Measurements from ENCODE around the gene ZFAND2A. TPM values are rescaled to one million over a fixed set of nuclear protein-coding genes. Genes with fewer than 3 reads are reported as not detected.

The ZFAND2A gene
- total and polyA plus RNA-seq, 2 experiments from 2014 or later: 15.3 to 29.2 TPM

GRCh38 chr7:1124816-1125602 is 35.0 kb downstream of the ZFAND2A start:
- TF ChIP-seq, protein P1, sequence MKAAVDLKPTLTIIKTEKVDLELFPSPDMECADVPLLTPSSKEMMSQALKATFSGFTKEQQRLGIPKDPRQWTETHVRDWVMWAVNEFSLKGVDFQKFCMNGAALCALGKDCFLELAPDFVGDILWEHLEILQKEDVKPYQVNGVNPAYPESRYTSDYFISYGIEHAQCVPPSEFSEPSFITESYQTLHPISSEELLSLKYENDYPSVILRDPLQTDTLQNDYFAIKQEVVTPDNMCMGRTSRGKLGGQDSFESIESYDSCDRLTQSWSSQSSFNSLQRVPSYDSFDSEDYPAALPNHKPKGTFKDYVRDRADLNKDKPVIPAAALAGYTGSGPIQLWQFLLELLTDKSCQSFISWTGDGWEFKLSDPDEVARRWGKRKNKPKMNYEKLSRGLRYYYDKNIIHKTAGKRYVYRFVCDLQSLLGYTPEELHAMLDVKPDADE (IDR thresholded peaks at IDR 0.05): no peak
- TF ChIP-seq ZNF462 (CRISPR knock-in tag; IDR thresholded peaks at IDR 0.05) (no peak), STAT1 (IDR thresholded peaks at IDR 0.05; ENCODE audit: unreplicated experiment) (no peak), EZH2 (IDR thresholded peaks at IDR 0.05; ENCODE audit: low read depth, unreplicated experiment) (no peak), ZNF114 (CRISPR knock-in tag; IDR thresholded peaks at IDR 0.05) (no peak), EZH2phosphoT487 (IDR thresholded peaks at IDR 0.05; ENCODE audit: unreplicated experiment) (no peak), CTCF (conservative IDR thresholded peaks at IDR 0.05; ENCODE audit: low read depth in 2 of 2) (no peak), POLR2AphosphoS5 (IDR thresholded peaks at IDR 0.05; ENCODE audit: low read depth) (no peak), ZNF331 (CRISPR knock-in tag; IDR thresholded peaks at IDR 0.05; ENCODE audit: low read depth) (no peak), NANOG (IDR thresholded peaks at IDR 0.05; ENCODE audit: borderline replicate concordance) (no peak), CREB1 (CRISPR knock-in tag; IDR thresholded peaks at IDR 0.05; ENCODE audit: low read depth) (no peak), REST (IDR thresholded peaks at IDR 0.05; ENCODE audit: unreplicated experiment) (no peak), JUNB (IDR thresholded peaks at IDR 0.05; ENCODE audit: unreplicated experiment) (no peak)
- no peak overlapping the region for H3K4me3 Mint-ChIP-seq
- no peak overlapping the region for H3K4me3 ChIP-seq
- H3K27me3 Mint-ChIP-seq (ENCODE audit: insufficient read depth, low read depth, poor library complexity): peaks cover 7% of the 10 kb centered on the region
- H3K27ac Mint-ChIP-seq: no peak overlapping the region
- no peaks in the 10 kb centered on the region for H3K9me2 ChIP-seq (ENCODE audit: insufficient read depth)
- no peaks in the 10 kb centered on the region; the same call in none of the 2 replicates for H4K20me1 ChIP-seq (replicated peaks; ENCODE audit: insufficient read depth)
- H3K4me2 ChIP-seq: no peak overlapping the region
- H3K9me3 Mint-ChIP-seq: no peaks in the 10 kb centered on the region
- peaks cover 4% of the 10 kb centered on the region for H3K4me1 ChIP-seq (ENCODE audit: insufficient read depth)
- H3K4me1 Mint-ChIP-seq: peaks cover 16% of the 10 kb centered on the region
- 0 out of 2 replicates have a peak, but pooled peaks cover 5% of the 10 kb centered on the region for H3K36me3 ChIP-seq (ENCODE audit: insufficient read depth)
- H2AFZ ChIP-seq: no peak overlapping the region
- H3K27me3 ChIP-seq (ENCODE audit: insufficient read depth): no peaks in the 10 kb centered on the region
- DNase-seq (ENCODE audit: low spot score) (no peak), ATAC-seq (no peak)
- H3K27ac ChIP-seq (ENCODE audit: low read depth): no peak overlapping the region
- peaks cover 43% of the 10 kb centered on the region for H3K79me2 ChIP-seq (replicated peaks; ENCODE audit: insufficient read depth)
- H3K36me3 Mint-ChIP-seq (ENCODE audit: low read depth): peaks cover 23% of the 10 kb centered on the region
- H3F3A ChIP-seq (replicated peaks; ENCODE audit: low read depth): 0 out of 2 replicates have a peak, but pooled peaks cover 4% of the 10 kb centered on the region

All from GM23338 (cell line).